Measurements from ENCODE around the gene TRIM7.

TRIM7 gene

GRCh38 chr5:181169459-181170236 is 35.3 kb downstream of the TRIM7 start:
- DNase-seq, result peak; percentile 71

- DNase-seq, result no peak
These were observed 36.3 kb downstream of the TRIM7 start for GRCh38 chr5:181168595-181169118.

GRCh38 chr5:181167814-181168488 is 37.0 kb downstream of the TRIM7 start:
- DNase-seq, result peak; percentile 44

- DNase-seq, result no peak
These were observed 37.9 kb downstream of the TRIM7 start for GRCh38 chr5:181166812-181167733.

- DNase-seq, result peak; percentile 22
These were observed 40.7 kb downstream of the TRIM7 start for GRCh38 chr5:181164076-181164952.

- no peak for DNase-seq
These were observed 41.4 kb downstream of the TRIM7 start for GRCh38 chr5:181163487-181164075.

GRCh38 chr5:181161534-181162175 is 43.3 kb downstream of the TRIM7 start:
- DNase-seq, result no peak

GRCh38 chr5:181160755-181161533 is 44.1 kb downstream of the TRIM7 start:
- DNase-seq, result peak; percentile 67

- peak; percentile 60 for DNase-seq
These were observed 44.7 kb downstream of the TRIM7 start for GRCh38 chr5:181160152-181160754.

- peak; percentile 91 for DNase-seq
These were observed 45.5 kb downstream of the TRIM7 start for GRCh38 chr5:181159286-181160151.

- no peak for DNase-seq
These were observed 46.1 kb downstream of the TRIM7 start for GRCh38 chr5:181158869-181159268.

GRCh38 chr5:181156758-181157157 is 48.2 kb downstream of the TRIM7 start:
- no peak for DNase-seq

- DNase-seq, result no peak
These were observed 51.2 kb downstream of the TRIM7 start for GRCh38 chr5:181153814-181154213.

- DNase-seq, result no peak
These were observed 52.6 kb downstream of the TRIM7 start for GRCh38 chr5:181152406-181152805.

GRCh38 chr5:181151146-181151545 is 53.9 kb downstream of the TRIM7 start:
- no peak for DNase-seq

- no peak for DNase-seq
These were observed 54.9 kb downstream of the TRIM7 start for GRCh38 chr5:181149806-181150733.

GRCh38 chr5:181149355-181149754 is 55.6 kb downstream of the TRIM7 start:
- no peak for DNase-seq
